Skeletal muscle cell (primary cell): ENCODE measurements around the gene TRMT61A.

Experiments used
- DNase-seq: peaks from one replicate; pipeline ENCODE4 v3.0.0-alpha.2; 2010; ENCODE audit warnings: low read depth
- H3K4me3 ChIP-seq: 2 replicates; pipeline ENCODE4 v1.5.1; 2011; ENCODE audit warnings: low read depth, mild to moderate bottlenecking, control low read depth, low read length, moderate library complexity

The TRMT61A gene

GRCh38 chr14:103528587-103529382 is at the start of gene TRMT61A:
Gene TRMT61A, plus strand, starts transcription at chr14:103529196. Its CDS starts 783 bp downstream, at chr14:103529979.
- H3K4me3 ChIP-seq, result peak within 1 kb of the TSS; percentile 71

GRCh38 chr14:103480595-103480994 is 48.4 kb upstream of the TRMT61A start:
- DNase-seq, result no peak
- no peak overlapping the region for H3K4me3 ChIP-seq

More at GRCh38 chr14:103528587-103529382, at the start of gene TRMT61A:
- DNase-seq, result peak; percentile 66

GRCh38 chr14:103483600-103483999 is 45.4 kb upstream of the TRMT61A start:
- peak; percentile 20 for DNase-seq
- no peak overlapping the region for H3K4me3 ChIP-seq

GRCh38 chr14:103485504-103485903 is 43.5 kb upstream of the TRMT61A start:
- DNase-seq, result no peak
- no peak overlapping the region for H3K4me3 ChIP-seq

- DNase-seq, result no peak
- no peak overlapping the region for H3K4me3 ChIP-seq
These were observed 40.9 kb upstream of the TRMT61A start for GRCh38 chr14:103488071-103488470.

- no peak overlapping the region for H3K4me3 ChIP-seq
- DNase-seq, result no peak
These were observed 40.0 kb upstream of the TRMT61A start for GRCh38 chr14:103488960-103489359.

- no peak overlapping the region for H3K4me3 ChIP-seq
- DNase-seq, result no peak
These were observed 39.4 kb upstream of the TRMT61A start for GRCh38 chr14:103489621-103490020.

GRCh38 chr14:103491691-103492090 is 37.3 kb upstream of the TRMT61A start:
- no peak for DNase-seq
- H3K4me3 ChIP-seq, result no peak overlapping the region

- no peak for DNase-seq
- no peak overlapping the region for H3K4me3 ChIP-seq
These were observed 36.7 kb upstream of the TRMT61A start for GRCh38 chr14:103492156-103492925.

GRCh38 chr14:103495854-103496253 is 33.1 kb upstream of the TRMT61A start:
- DNase-seq, result no peak

GRCh38 chr14:103496776-103497175 is 32.2 kb upstream of the TRMT61A start:
- no peak for DNase-seq
- H3K4me3 ChIP-seq, result no peak overlapping the region

More at GRCh38 chr14:103495854-103496253, 33.1 kb upstream of the TRMT61A start:
- no peak overlapping the region for H3K4me3 ChIP-seq

GRCh38 chr14:103499709-103500108 is 29.3 kb upstream of the TRMT61A start:
- H3K4me3 ChIP-seq, result no peak overlapping the region
- no peak for DNase-seq

GRCh38 chr14:103500148-103500990 is 28.6 kb upstream of the TRMT61A start:
- no peak overlapping the region for H3K4me3 ChIP-seq
- no peak for DNase-seq

GRCh38 chr14:103501041-103501870 is 27.7 kb upstream of the TRMT61A start:
- DNase-seq, result no peak
- no peak overlapping the region for H3K4me3 ChIP-seq

- DNase-seq, result no peak
These were observed 26.9 kb upstream of the TRMT61A start for GRCh38 chr14:103501921-103502669.

GRCh38 chr14:103502877-103503276 is 26.1 kb upstream of the TRMT61A start:
- H3K4me3 ChIP-seq, result no peak overlapping the region
- no peak for DNase-seq

More at GRCh38 chr14:103501921-103502669, 26.9 kb upstream of the TRMT61A start:
- H3K4me3 ChIP-seq, result no peak overlapping the region

GRCh38 chr14:103503296-103503695 is 25.7 kb upstream of the TRMT61A start:
- H3K4me3 ChIP-seq, result no peak overlapping the region
- no peak for DNase-seq

GRCh38 chr14:103504991-103505565 is 23.9 kb upstream of the TRMT61A start:
- no peak overlapping the region for H3K4me3 ChIP-seq
- no peak for DNase-seq
